HepG2 (cell line): ENCODE data around the gene VWA1. TPM values are rescaled to one million over a fixed set of nuclear protein-coding genes. Genes with fewer than 3 reads are reported as not detected.

Source experiments
- CREM ChIP-seq, 2 experiments: sonication (generic) in 1 of 2; formaldehyde crosslinking in 1 of 2; IDR thresholded peaks; 2 replicates each; pipeline versions ENCODE4 v1.4.0 to v1.6.1; 2016 to 2020; ENCODE audit warnings: antibody characterized with exemption in 1 of 2, mild to moderate bottlenecking in 1 of 2, missing genetic modification reagents in 1 of 2
- ELF1 ChIP-seq: sonication (generic); formaldehyde crosslinking; IDR thresholded peaks from 2 replicates; pipeline ENCODE4 v1.4.0; 2020; ENCODE audit warnings: missing genetic modification reagents
- EP300 ChIP-seq, 3 experiments: sonication (generic) in 1 of 3; formaldehyde crosslinking in 1 of 3; IDR thresholded peaks; 2 replicates each; pipeline versions ENCODE4 v1.5.1 to v1.6.1; 2011 to 2020; ENCODE audit warnings: low read depth in 2 of 3, low read length in 2 of 3, borderline replicate concordance in 1 of 3, improper control_type of control experiment in 1 of 3, mild to moderate bottlenecking in 1 of 3, missing genetic modification reagents in 1 of 3, moderate library complexity in 1 of 3
- ETV6 ChIP-seq: sonication (generic); formaldehyde crosslinking; conservative IDR thresholded peaks from 2 replicates; pipeline ENCODE4 v1.4.0; 2020; ENCODE audit warnings: missing genetic modification reagents
- FOXP4 ChIP-seq: sonication (generic); formaldehyde crosslinking; IDR thresholded peaks from 2 replicates; pipeline ENCODE4 v1.4.0; 2020; ENCODE audit warnings: missing genetic modification reagents
- GZF1 ChIP-seq: sonication (generic); formaldehyde crosslinking; IDR thresholded peaks from 2 replicates; pipeline ENCODE4 v1.5.1; 2020; ENCODE audit warnings: mild to moderate bottlenecking, missing genetic modification reagents
- HNRNPUL1 ChIP-seq: fragments of 200-400 bp; formaldehyde crosslinking; IDR thresholded peaks from 2 replicates; pipeline ENCODE4 v1.6.1; 2017; ENCODE audit warnings: low read depth, mild to moderate bottlenecking, low read length, moderate library complexity
- HOXA3 ChIP-seq: sonication (generic); formaldehyde crosslinking; IDR thresholded peaks from 2 replicates; pipeline ENCODE4 v1.5.0; 2020; ENCODE audit warnings: missing genetic modification reagents
- IRF9 ChIP-seq: sonication (generic); formaldehyde crosslinking; IDR thresholded peaks from 2 replicates; pipeline ENCODE4 v1.8.0; 2022; ENCODE audit warnings: missing genetic modification reagents, mild to moderate bottlenecking, borderline replicate concordance
- ISL2 ChIP-seq: sonication (generic); formaldehyde crosslinking; IDR thresholded peaks from 2 replicates; pipeline ENCODE4 v1.5.0; 2020; ENCODE audit warnings: missing genetic modification reagents
- LCORL ChIP-seq, 2 experiments: fragments of 450-650 bp in 1 of 2; sonication (generic) in 1 of 2; formaldehyde crosslinking in 1 of 2; IDR thresholded peaks; 2 replicates each; pipeline versions ENCODE4 v1.5.0 to v1.6.1; 2017 to 2020; ENCODE audit warnings: antibody characterized with exemption in 1 of 2, missing genetic modification reagents in 1 of 2
- MBD4 ChIP-seq: IDR thresholded peaks from 2 replicates; pipeline ENCODE4 v1.6.1; 2012; ENCODE audit warnings: low read length, inconsistent platforms, borderline replicate concordance
- NFKB2 ChIP-seq: sonication (generic); formaldehyde crosslinking; IDR thresholded peaks from 2 replicates; pipeline ENCODE4 v1.4.0; 2020; ENCODE audit warnings: missing genetic modification reagents, borderline replicate concordance
- RBFOX2 ChIP-seq: fragments of 200-400 bp; formaldehyde crosslinking; IDR thresholded peaks from 2 replicates; pipeline ENCODE4 v1.6.1; 2017; ENCODE audit warnings: low read depth, mild to moderate bottlenecking, low read length
- RNF2 ChIP-seq: fragments of 450-650 bp; conservative IDR thresholded peaks from 2 replicates; pipeline ENCODE4 v1.6.1; 2016; ENCODE audit warnings: low read depth
- SKIL ChIP-seq: sonication (generic); formaldehyde crosslinking; IDR thresholded peaks from 2 replicates; pipeline ENCODE4 v1.8.0; 2022; ENCODE audit warnings: missing genetic modification reagents, mild to moderate bottlenecking, moderate library complexity, borderline replicate concordance
- SNAI1 ChIP-seq: sonication (generic); formaldehyde crosslinking; IDR thresholded peaks from 2 replicates; pipeline ENCODE4 v1.5.0; 2020; ENCODE audit warnings: mild to moderate bottlenecking, missing genetic modification reagents, borderline replicate concordance
- ZKSCAN8 ChIP-seq: IDR thresholded peaks from 2 replicates; pipeline ENCODE4 v1.6.1; 2016; ENCODE audit warnings: borderline replicate concordance, missing genetic modification reagents, missing compliant biosample characterization
- ZNF331 ChIP-seq: sonication (generic); formaldehyde crosslinking; IDR thresholded peaks from 2 replicates; pipeline ENCODE4 v1.4.0; 2020; ENCODE audit warnings: missing genetic modification reagents
- ZNF513 ChIP-seq: sonication (generic); formaldehyde crosslinking; conservative IDR thresholded peaks from 2 replicates; pipeline ENCODE4 v1.5.0; 2020; ENCODE audit warnings: missing genetic modification reagents
- ZNF713 ChIP-seq: sonication (generic); formaldehyde crosslinking; IDR thresholded peaks from 2 replicates; pipeline ENCODE4 v1.4.0; 2020; ENCODE audit warnings: mild to moderate bottlenecking, missing genetic modification reagents
- ZSCAN21 ChIP-seq: sonication (generic); formaldehyde crosslinking; IDR thresholded peaks from 2 replicates; pipeline ENCODE4 v1.8.0; 2022; ENCODE audit warnings: mild to moderate bottlenecking, missing genetic modification reagents, moderate library complexity, borderline replicate concordance
- polyA plus RNA-seq, 8 experiments: library from polyadenylated mRNA; depleted of rRNA in 3 of 8; stranded (reverse) in 7 of 8; unstranded in 1 of 8; fragments of >200 nt; fragmentation: Illumina TruSeq in 4 of 8; extraction: Trizol in 4 of 8; gene quantifications; 2 replicates each; pipeline versions ENCODE4 v1.2.1 to v1.2.3, GENCODE V29; 2011 to 2016; ENCODE audit warnings: low read depth in 4 of 8, missing spikeins in 1 of 8, mixed read lengths in 1 of 8; ENCODE audit not compliant: insufficient read depth in 1 of 8
- total RNA-seq, 5 experiments: library from RNA; depleted of rRNA; stranded (reverse); fragments of >200 nt; fragmentation: Illumina TruSeq; extraction: Trizol; gene quantifications; 2 replicates each; pipeline ENCODE4 v1.2.3, GENCODE V29; 2016; ENCODE audit warnings: low read depth in 1 of 5

The VWA1 gene
- total and polyA plus RNA-seq, 2 of the 13 experiments (the other 11 are each of a cell fraction or from before 2014, with no cell fraction given): 40.9 to 57.5 TPM

- TF ChIP-seq CREM (IDR thresholded peaks at IDR 0.05) (peak; percentile 49; the same call in 1 of the 2 replicates), CREM (CRISPR knock-in tag; IDR thresholded peaks at IDR 0.05) (no peak), NFKB2 (CRISPR knock-in tag) (peak; percentile 75; the same call in 1 of the 2 replicates), MBD4 (no peak), HNRNPUL1 (no peak), IRF9 (CRISPR knock-in tag) (peak; percentile 59; the same call in 1 of the 2 replicates), ZNF331 (CRISPR knock-in tag) (peak; percentile 52; the same call in 1 of the 2 replicates), ZNF513 (CRISPR knock-in tag) (no peak), ZSCAN21 (CRISPR knock-in tag) (peak; percentile 70), EP300 (IDR thresholded peaks at IDR 0.05; ENCODE audit: low read depth in 2 of 2, low read length in 2 of 2) (peak in 1 of 2 experiments; percentile 31; a peak in 1 of 4 replicates), EP300 (CRISPR knock-in tag; IDR thresholded peaks at IDR 0.05; ENCODE audit: borderline replicate concordance) (peak; percentile 11; the same call in 1 of the 2 replicates), FOXP4 (CRISPR knock-in tag) (peak; percentile 55), GZF1 (no peak), RBFOX2 (peak; percentile 83), SNAI1 (CRISPR knock-in tag) (0 out of 2 replicates have a peak, but pooled peaks have one; percentile 33), ZNF713 (0 out of 2 replicates have a peak, but pooled peaks have one; percentile 9), HOXA3 (peak; percentile 75), RNF2 (no peak), LCORL (IDR thresholded peaks at IDR 0.05) (no peak), LCORL (CRISPR knock-in tag; IDR thresholded peaks at IDR 0.05) (peak; percentile 91), SKIL (peak; percentile 86), ZKSCAN8 (CRISPR knock-in tag) (peak; percentile 84; the same call in 1 of the 2 replicates), ELF1 (CRISPR knock-in tag) (peak; percentile 50), ETV6 (CRISPR knock-in tag) (peak; percentile 50; the same call in 1 of the 2 replicates), ISL2 (peak; percentile 62; the same call in 1 of the 2 replicates)
Observed at GRCh38 chr1:1431845-1432273, 3.6 kb upstream of the VWA1 start (continued).
